GM19395 (cell line): ENCODE measurements around the gene SASH1.
A peak's percentile ranks its signal among the peaks of the same experiment; 100 is the strongest.
"Not testable (repeated sequence)": the region's sequence is repeated elsewhere in the genome, so short reads cannot be mapped to it uniquely, and the experiment has no call there.

Experiments
- ATAC-seq: cut with Tn5 transposase; IDR thresholded peaks from one replicate; pipeline ENCODE4 v1.9.1; 2021; ENCODE audit warnings: mild to moderate bottlenecking, moderate library complexity; ENCODE audit not compliant: unreplicated experiment

SASH1 gene

GRCh38 chr6:148572676-148573335, 230.2 kb downstream of the SASH1 start:
- ATAC-seq, result no peak

- ATAC-seq, result no peak
Measured at GRCh38 chr6:148573922-148574321, 231.3 kb downstream of the SASH1 start.

GRCh38 chr6:148577687-148578488, 235.2 kb downstream of the SASH1 start:
- ATAC-seq, result peak; percentile 97

- ATAC-seq, result peak; percentile 37
Measured at GRCh38 chr6:148578489-148578814, 235.8 kb downstream of the SASH1 start.

- no peak for ATAC-seq
Measured at GRCh38 chr6:148578837-148579565, 236.4 kb downstream of the SASH1 start.

- no peak for ATAC-seq
Measured at GRCh38 chr6:148580442-148580841, 237.8 kb downstream of the SASH1 start.

- ATAC-seq, result no peak
Measured at GRCh38 chr6:148583631-148584030, 241.0 kb downstream of the SASH1 start.

- ATAC-seq, result not testable (repeated sequence)
Measured at GRCh38 chr6:148585641-148586040, 243.0 kb downstream of the SASH1 start.

GRCh38 chr6:148590883-148591282, 248.2 kb downstream of the SASH1 start:
- no peak for ATAC-seq

GRCh38 chr6:148591656-148592055, 249.0 kb downstream of the SASH1 start:
- no peak for ATAC-seq

GRCh38 chr6:148593130-148593812, 250.6 kb downstream of the SASH1 start:
- no peak for ATAC-seq

- ATAC-seq, result no peak
Measured at GRCh38 chr6:148593813-148594170, 251.2 kb downstream of the SASH1 start.

- ATAC-seq, result no peak
Measured at GRCh38 chr6:148595550-148595949, 252.9 kb downstream of the SASH1 start.

GRCh38 chr6:148596891-148597455, 254.3 kb downstream of the SASH1 start:
- no peak for ATAC-seq

- ATAC-seq, result no peak
Measured at GRCh38 chr6:148598724-148599123, 256.1 kb downstream of the SASH1 start.

- ATAC-seq, result no peak
Measured at GRCh38 chr6:148599967-148600426, 257.4 kb downstream of the SASH1 start.
